ENCODE data around the gene PUSL1. TPM values are rescaled to one million over a fixed set of nuclear protein-coding genes. Genes with fewer than 3 reads are reported as not detected.

Gene PUSL1
- total and polyA plus RNA-seq, 2 donors (not counting 1 experiment from before 2014, with no cell fraction given) = 15.7 to 25.8 TPM

GRCh38 chr1:1359308-1359663 lies 50.9 kb downstream of the PUSL1 start:
- Histone ChIP-seq H3K27ac (ENCODE audit: low read length in 2 of 2) (no peak overlapping the region), H3K4me1 (ENCODE audit: control insufficient read depth in 2 of 2, insufficient read depth in 2 of 2, low read length in 2 of 2) (peaks cover 12 to 17% of the 10 kb centered on the region in 2 donors), H4K20me1 (ENCODE audit: control insufficient read depth, insufficient read depth, low read length, poor library complexity, severe bottlenecking) (no peaks in the 10 kb centered on the region), H3K9ac (ENCODE audit: low read length) (no peak overlapping the region), H2AFZ (ENCODE audit: insufficient read depth, low read depth, low read length, poor library complexity, severe bottlenecking) (no peak overlapping the region), H3K79me2 (ENCODE audit: control insufficient read depth, insufficient read depth, low read length) (no peaks in the 10 kb centered on the region), H3K27me3 (replicated peaks in 1 of 4; ENCODE audit: control extremely low read depth in 1 of 4, control insufficient read depth in 3 of 4, insufficient read depth in 4 of 4, low read length in 3 of 4) (peaks cover 0 to 49% (median 13%) of the 10 kb centered on the region in 4 experiments), H3K4me3 (ENCODE audit: control extremely low read depth in 1 of 5, extremely low read depth in 1 of 5, insufficient read depth in 1 of 5, low read depth in 2 of 5, low read length in 4 of 5) (no peak overlapping the region), H3K4me2 (replicated peaks; ENCODE audit: low read depth, low read length, poor library complexity, severe bottlenecking) (no peak overlapping the region), H3K36me3 (replicated peaks in 1 of 2; ENCODE audit: control extremely low read depth in 1 of 2, control insufficient read depth in 1 of 2, extremely low read depth in 1 of 2, insufficient read depth in 2 of 2, low read length in 1 of 2) (no peaks in the 10 kb centered on the region), H3K9me3 (ENCODE audit: control extremely low read depth in 1 of 3, control insufficient read depth in 2 of 3, insufficient read depth in 1 of 3, low read length in 2 of 3) (peaks cover 0 to 6% (median 0%) of the 10 kb centered on the region in 3 donors)
- DNase-seq (no peak), ATAC-seq (ENCODE audit: low read depth) (no peak)
- no peak overlapping the region for H3K4me3 Mint-ChIP-seq
- ChIA-PET CTCF (no interaction called here), POLR2A (no interaction called here)
- no peaks in the 10 kb centered on the region for H3K9me3 Mint-ChIP-seq (ENCODE audit: insufficient read depth)
- 43% methylated on average over 3 of the region's 6 CpGs for WGBS (ENCODE audit: insufficient coverage)
- peaks cover 25% of the 10 kb centered on the region for H3K27me3 Mint-ChIP-seq
- intact Hi-C loops (cut with micrococcal nuclease) = no loop called here
- peak overlapping the region; percentile 7 for H3K27ac Mint-ChIP-seq
- H3K4me1 Mint-ChIP-seq = peaks cover 10% of the 10 kb centered on the region
- TF ChIP-seq, protein P1, sequence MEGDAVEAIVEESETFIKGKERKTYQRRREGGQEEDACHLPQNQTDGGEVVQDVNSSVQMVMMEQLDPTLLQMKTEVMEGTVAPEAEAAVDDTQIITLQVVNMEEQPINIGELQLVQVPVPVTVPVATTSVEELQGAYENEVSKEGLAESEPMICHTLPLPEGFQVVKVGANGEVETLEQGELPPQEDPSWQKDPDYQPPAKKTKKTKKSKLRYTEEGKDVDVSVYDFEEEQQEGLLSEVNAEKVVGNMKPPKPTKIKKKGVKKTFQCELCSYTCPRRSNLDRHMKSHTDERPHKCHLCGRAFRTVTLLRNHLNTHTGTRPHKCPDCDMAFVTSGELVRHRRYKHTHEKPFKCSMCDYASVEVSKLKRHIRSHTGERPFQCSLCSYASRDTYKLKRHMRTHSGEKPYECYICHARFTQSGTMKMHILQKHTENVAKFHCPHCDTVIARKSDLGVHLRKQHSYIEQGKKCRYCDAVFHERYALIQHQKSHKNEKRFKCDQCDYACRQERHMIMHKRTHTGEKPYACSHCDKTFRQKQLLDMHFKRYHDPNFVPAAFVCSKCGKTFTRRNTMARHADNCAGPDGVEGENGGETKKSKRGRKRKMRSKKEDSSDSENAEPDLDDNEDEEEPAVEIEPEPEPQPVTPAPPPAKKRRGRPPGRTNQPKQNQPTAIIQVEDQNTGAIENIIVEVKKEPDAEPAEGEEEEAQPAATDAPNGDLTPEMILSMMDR (IDR thresholded peaks at IDR 0.05) = no peak
- no peak for TF ChIP-seq EZH2 (IDR thresholded peaks at IDR 0.05; ENCODE audit: borderline replicate concordance, insufficient read depth, low read depth, low read length, poor library complexity, severe bottlenecking)

GRCh38 chr1:1359664-1360468 lies 51.5 kb downstream of the PUSL1 start:
- H3K27ac ChIP-seq (ENCODE audit: low read length in 2 of 2) = no peak overlapping the region
- H3K9ac ChIP-seq (ENCODE audit: low read length) = no peak overlapping the region
- no peak for DNase-seq
- ChIA-PET CTCF (no interaction called here), POLR2A (no interaction called here)
- peaks cover 0 to 6% (median 0%) of the 10 kb centered on the region in 3 donors for H3K9me3 ChIP-seq (ENCODE audit: control extremely low read depth in 1 of 3, control insufficient read depth in 2 of 3, insufficient read depth in 1 of 3, low read length in 2 of 3)
- Mint-ChIP-seq H3K9me3 (ENCODE audit: insufficient read depth) (no peaks in the 10 kb centered on the region), H3K27me3 (peaks cover 24% of the 10 kb centered on the region), H3K4me3 (no peak overlapping the region), H3K4me1 (peaks cover 8% of the 10 kb centered on the region), H3K27ac (no peak overlapping the region)
- ATAC-seq (ENCODE audit: low read depth) = no peak
- H3K79me2 ChIP-seq (ENCODE audit: control insufficient read depth, insufficient read depth, low read length) = no peaks in the 10 kb centered on the region
- no peak overlapping the region for H2AFZ ChIP-seq (ENCODE audit: insufficient read depth, low read depth, low read length, poor library complexity, severe bottlenecking)
- H3K27me3 ChIP-seq (replicated peaks in 1 of 4; ENCODE audit: control extremely low read depth in 1 of 4, control insufficient read depth in 3 of 4, insufficient read depth in 4 of 4, low read length in 3 of 4) = peaks cover 0 to 46% (median 13%) of the 10 kb centered on the region in 4 experiments
- H3K4me1 ChIP-seq (ENCODE audit: control insufficient read depth in 2 of 2, insufficient read depth in 2 of 2, low read length in 2 of 2) = peaks cover 11 to 14% of the 10 kb centered on the region in 2 donors
- no peak overlapping the region for H3K4me3 ChIP-seq (ENCODE audit: control extremely low read depth in 1 of 5, extremely low read depth in 1 of 5, insufficient read depth in 1 of 5, low read depth in 2 of 5, low read length in 4 of 5)
- WGBS (ENCODE audit: insufficient coverage) = 78% methylated on average over 24 of the region's 28 CpGs
- H3K36me3 ChIP-seq (replicated peaks in 1 of 2; ENCODE audit: control extremely low read depth in 1 of 2, control insufficient read depth in 1 of 2, extremely low read depth in 1 of 2, insufficient read depth in 2 of 2, low read length in 1 of 2) = no peaks in the 10 kb centered on the region
- no peaks in the 10 kb centered on the region for H4K20me1 ChIP-seq (ENCODE audit: control insufficient read depth, insufficient read depth, low read length, poor library complexity, severe bottlenecking)
- intact Hi-C loops (cut with micrococcal nuclease) = no loop called here
- TF ChIP-seq, protein P1 (IDR thresholded peaks at IDR 0.05) = no peak
- no peak overlapping the region for H3K4me2 ChIP-seq (replicated peaks; ENCODE audit: low read depth, low read length, poor library complexity, severe bottlenecking)

Data from B cell (primary cell).